HEK293T (cell line): ENCODE data around the gene RPL4.
A peak's percentile ranks its signal among the peaks of the same experiment; 100 is the strongest.
"Not testable (repeated sequence)": the region's sequence is repeated elsewhere in the genome, so short reads cannot be mapped to it uniquely, and the experiment has no call there.

Experiments
- CTCF ChIA-PET: fragments of 350-600 bp; formaldehyde crosslinking; extraction: SDS; loops from one replicate; lab custom pipeline; 2021; ENCODE audit warnings: antibody characterized with exemption, inconsistent platforms; lab: Yijun Ruan, JAX
- POLR2A ChIA-PET: fragments of 350-600 bp; formaldehyde crosslinking; extraction: SDS; loops from one replicate; lab custom pipeline; 2020; ENCODE audit warnings: antibody characterized with exemption, inconsistent platforms; lab: Yijun Ruan, JAX
- DNase-seq: peaks from one replicate; pipeline ENCODE4 v3.0.0; 2012; ENCODE audit warnings: mixed read lengths; ENCODE audit errors: extremely low spot score
- ARNT ChIP-seq: fragments of 450-650 bp; IDR thresholded peaks from 2 replicates; pipeline ENCODE4 v1.6.1; 2017; ENCODE audit warnings: mild to moderate bottlenecking
- BHLHE40 ChIP-seq: fragments of 450-650 bp; IDR thresholded peaks from 2 replicates; pipeline ENCODE4 v1.6.1; 2016; ENCODE audit warnings: mild to moderate bottlenecking, moderate library complexity, borderline replicate concordance
- CTBP1 ChIP-seq: fragments of 450-650 bp; IDR thresholded peaks from 2 replicates; pipeline ENCODE4 v1.6.1; 2016; ENCODE audit warnings: borderline replicate concordance
- ELF4 ChIP-seq: fragments of 450-650 bp; IDR thresholded peaks from 2 replicates; pipeline ENCODE4 v1.6.1; 2017; ENCODE audit warnings: antibody characterized with exemption
- FOXA1 ChIP-seq: fragments of 450-650 bp; IDR thresholded peaks from 2 replicates; pipeline ENCODE4 v1.6.1; 2016; ENCODE audit warnings: mild to moderate bottlenecking
- FOXK2 ChIP-seq: fragments of 450-650 bp; IDR thresholded peaks from 2 replicates; pipeline ENCODE4 v1.6.1; 2016; ENCODE audit warnings: mild to moderate bottlenecking
- FOXM1 ChIP-seq: fragments of 450-650 bp; IDR thresholded peaks from 2 replicates; pipeline ENCODE4 v1.6.1; 2017; ENCODE audit warnings: mild to moderate bottlenecking, borderline replicate concordance
- HDGF ChIP-seq: fragments of 450-650 bp; IDR thresholded peaks from 2 replicates; pipeline ENCODE4 v1.6.1; 2017; ENCODE audit warnings: antibody characterized with exemption, borderline replicate concordance
- L3MBTL2 ChIP-seq: fragments of 450-650 bp; conservative IDR thresholded peaks from 2 replicates; pipeline ENCODE4 v1.6.1; 2016; ENCODE audit warnings: mild to moderate bottlenecking
- LEF1 ChIP-seq: fragments of 450-650 bp; IDR thresholded peaks from 2 replicates; pipeline ENCODE4 v1.6.1; 2017; ENCODE audit warnings: mild to moderate bottlenecking, borderline replicate concordance
- NFRKB ChIP-seq: fragments of 450-650 bp; IDR thresholded peaks from 2 replicates; pipeline ENCODE4 v1.6.1; 2016; ENCODE audit warnings: mild to moderate bottlenecking, moderate library complexity
- SP1 ChIP-seq: fragments of 450-650 bp; IDR thresholded peaks from 2 replicates; pipeline ENCODE4 v1.6.1; 2017
- SUZ12 ChIP-seq: fragments of 450-650 bp; IDR thresholded peaks from 2 replicates; pipeline ENCODE4 v1.6.1; 2016; ENCODE audit warnings: mild to moderate bottlenecking
- TARDBP ChIP-seq: fragments of 450-650 bp; IDR thresholded peaks from 2 replicates; pipeline ENCODE4 v1.6.1; 2016
- ZNF384 ChIP-seq: fragments of 450-650 bp; IDR thresholded peaks from 2 replicates; pipeline ENCODE4 v1.6.1; 2016
- TF ChIP-seq, protein P1 (sequence below): fragments of 450-650 bp; IDR thresholded peaks from 2 replicates; pipeline ENCODE4 v1.6.1; 2016

RPL4 gene

DNA sequence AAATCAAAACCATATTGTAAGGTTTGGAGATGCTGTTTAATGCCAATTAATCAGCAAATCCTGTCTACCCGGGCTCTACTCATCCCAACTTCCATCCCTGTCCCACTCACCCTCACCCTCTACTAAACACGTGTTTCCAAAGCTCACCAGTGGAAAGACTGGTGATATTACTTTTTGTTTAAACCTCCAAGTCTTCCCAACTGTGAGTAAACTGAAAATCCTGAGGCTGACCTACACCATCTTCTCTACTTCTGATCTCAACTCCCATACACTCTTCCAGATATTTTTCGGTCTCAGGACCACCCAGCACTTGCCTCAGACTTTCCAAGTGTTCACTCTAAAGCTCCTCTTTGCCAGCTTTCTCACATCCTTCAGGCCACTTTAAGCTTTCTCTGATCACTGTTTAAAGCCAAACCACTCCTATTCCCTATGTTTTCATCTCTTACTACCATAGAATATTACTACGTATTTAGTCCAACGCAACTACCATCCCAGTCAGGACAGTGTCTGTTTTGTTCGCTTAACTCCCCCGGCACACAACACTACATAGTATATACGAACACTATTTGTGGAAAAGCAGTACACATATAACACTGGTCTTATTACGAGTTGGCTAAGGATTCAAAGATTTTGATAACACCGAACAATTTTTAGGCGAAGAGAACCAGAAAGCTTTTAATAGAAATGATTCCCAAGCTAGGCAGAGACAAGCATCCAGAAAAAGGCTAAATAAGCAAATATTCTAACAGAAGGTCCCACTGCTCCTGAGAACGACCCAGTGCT lies 684 bp downstream of the RPL4 start:
- ChIA-PET POLR2A (interaction anchor here (0.6 to 2.4 kb wide), 7 partner anchors 9 to 209 kb away, joined by 3 to 10 read pairs (median 4); no protein-coding TSS in a partner anchor), CTCF (no interaction called here)
- no peak for TF ChIP-seq SUZ12
- TF ChIP-seq BHLHE40 = no peak
- no peak for TF ChIP-seq TARDBP
- TF ChIP-seq, protein P1, sequence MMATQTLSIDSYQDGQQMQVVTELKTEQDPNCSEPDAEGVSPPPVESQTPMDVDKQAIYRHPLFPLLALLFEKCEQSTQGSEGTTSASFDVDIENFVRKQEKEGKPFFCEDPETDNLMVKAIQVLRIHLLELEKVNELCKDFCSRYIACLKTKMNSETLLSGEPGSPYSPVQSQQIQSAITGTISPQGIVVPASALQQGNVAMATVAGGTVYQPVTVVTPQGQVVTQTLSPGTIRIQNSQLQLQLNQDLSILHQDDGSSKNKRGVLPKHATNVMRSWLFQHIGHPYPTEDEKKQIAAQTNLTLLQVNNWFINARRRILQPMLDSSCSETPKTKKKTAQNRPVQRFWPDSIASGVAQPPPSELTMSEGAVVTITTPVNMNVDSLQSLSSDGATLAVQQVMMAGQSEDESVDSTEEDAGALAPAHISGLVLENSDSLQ = no peak
- no peak for TF ChIP-seq FOXA1
- TF ChIP-seq LEF1 = no peak
- no peak for TF ChIP-seq FOXK2
- TF ChIP-seq ELF4 = no peak
- DNase-seq = no peak

DNA sequence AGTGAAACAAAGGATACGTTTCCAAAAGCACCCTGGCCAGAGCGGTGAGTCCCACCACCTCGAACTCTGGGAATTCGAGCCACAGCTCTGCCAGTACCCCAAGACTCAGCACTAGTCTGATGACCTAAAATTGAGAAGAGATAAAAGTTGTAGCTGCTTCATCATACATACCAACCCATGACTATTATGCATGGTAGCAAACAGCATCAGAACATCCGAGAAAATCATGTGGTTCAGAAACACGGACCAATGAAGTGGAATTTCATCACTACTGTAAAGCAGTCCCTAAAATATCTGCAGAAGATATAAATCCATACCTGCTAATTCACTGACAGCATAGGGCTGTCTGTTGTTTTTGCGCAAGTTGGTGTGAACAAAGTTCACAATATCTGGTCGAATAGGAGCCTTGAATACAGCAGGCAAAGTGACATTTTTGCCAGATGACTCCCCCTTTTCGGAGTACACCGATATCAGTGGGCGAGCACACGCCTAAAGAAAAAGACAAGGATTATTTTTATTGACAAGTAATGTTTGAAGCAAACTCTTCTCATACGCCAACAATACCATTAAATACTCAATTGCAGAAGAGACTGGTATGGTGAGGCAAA lies 1.5 kb downstream of the RPL4 start:
- POLR2A ChIA-PET = interaction anchor here (1.0 to 1.1 kb wide), 2 partner anchors 8 to 182 kb away, joined by 3 to 4 read pairs; no protein-coding TSS in a partner anchor
- CTCF ChIA-PET, DNase-seq: not testable (repeated sequence)

DNA sequence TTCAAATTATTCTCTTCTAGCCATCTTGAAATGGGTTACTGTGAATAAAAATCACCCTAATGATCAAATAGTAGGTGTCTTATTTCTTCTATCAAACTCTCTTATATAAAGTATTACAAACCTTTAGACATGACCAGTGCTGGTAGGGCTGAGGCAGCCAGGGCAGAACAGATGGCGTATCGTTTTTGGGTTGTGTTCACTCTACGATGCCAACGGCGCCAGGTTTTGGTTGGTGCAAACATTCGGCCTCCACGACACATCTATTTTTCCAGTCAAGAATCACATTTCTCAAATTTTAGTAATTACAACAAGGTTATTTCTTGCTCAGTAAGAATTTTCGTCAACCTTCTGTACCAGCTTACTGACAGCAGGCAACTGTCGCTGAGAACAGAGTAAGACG lies 2.2 kb downstream of the RPL4 start:
- TF ChIP-seq CTBP1 = no peak
- POLR2A ChIA-PET = no interaction called here
- DNase-seq = no peak
- CTCF ChIA-PET = no interaction called here

DNA sequence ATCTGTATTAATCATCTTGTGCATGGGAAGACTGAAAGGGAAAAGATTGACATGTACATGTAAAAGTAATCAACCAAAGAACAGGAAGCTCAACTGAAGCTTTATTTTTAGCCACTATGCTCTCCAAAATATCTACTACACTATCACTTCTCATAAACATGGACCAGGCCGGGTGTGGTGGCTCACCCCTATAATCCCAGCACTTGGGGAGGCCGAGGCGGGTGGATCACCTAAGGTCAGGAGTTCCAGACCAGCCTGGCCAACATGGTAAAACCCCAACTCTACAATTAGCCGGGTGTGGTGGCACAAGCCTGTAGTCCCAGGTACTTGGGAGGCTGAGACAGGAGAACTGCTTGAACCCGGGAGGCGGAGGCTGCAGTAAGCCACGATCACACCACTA lies 4.3 kb downstream of the RPL4 start:
- POLR2A ChIA-PET = interaction anchor here (5.5 kb wide), 1 partner anchor 113 kb away, joined by 35 read pairs; the partner anchor contains the start of gene MAP2K1
- CTCF ChIA-PET = interaction anchor here (1.6 kb wide), 1 partner anchor 351 kb away, joined by 3 read pairs; no protein-coding TSS in a partner anchor
- DNase-seq = not testable (repeated sequence)

DNA sequence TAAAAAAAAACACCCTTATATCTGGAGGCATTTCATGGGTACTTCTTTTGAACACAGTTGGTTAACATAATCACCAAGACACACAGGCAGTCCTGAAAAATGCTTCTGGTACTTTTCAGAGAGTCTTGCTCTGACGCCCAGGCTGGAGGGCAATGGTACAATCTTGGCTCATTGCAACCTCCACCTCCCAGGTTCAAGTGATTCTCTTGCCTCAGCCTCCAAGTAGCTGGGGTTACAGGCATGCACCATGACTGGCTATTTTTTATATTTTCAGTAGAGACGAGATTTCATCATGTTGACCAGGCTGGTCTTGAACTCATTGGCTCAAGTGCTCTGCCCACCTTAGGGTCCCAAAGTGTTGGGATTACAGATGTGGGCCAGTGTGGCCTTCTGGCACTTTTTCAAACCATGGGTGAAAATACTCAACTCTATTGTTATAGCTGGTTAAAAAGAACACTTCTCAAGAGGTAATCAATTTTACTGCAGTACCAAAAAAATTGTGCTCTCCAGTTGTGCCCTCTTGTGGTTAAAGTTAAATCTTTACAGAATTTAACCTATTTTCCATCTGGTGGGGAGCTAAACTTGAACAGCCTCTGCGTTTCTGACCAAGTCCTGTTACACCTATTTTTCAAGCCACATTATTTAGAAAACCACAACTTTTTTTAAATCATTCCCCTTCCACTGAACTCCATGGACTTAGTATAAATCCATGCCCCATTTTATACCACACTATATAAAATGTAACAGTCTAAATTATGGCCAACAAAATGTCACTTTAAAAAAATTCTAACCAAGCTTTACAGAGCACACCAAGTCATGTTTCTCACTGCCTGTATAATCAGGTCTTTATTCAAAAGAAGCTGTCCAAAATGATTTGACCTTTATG lies 5.9 kb downstream of the RPL4 start:
- ChIA-PET CTCF (interaction anchor here (0.6 to 2.5 kb wide), 19 partner anchors 8 to 1105 kb away, joined by 3 to 12 read pairs (median 3); partner anchors contain the start of genes LCTL and MAP2K1), POLR2A (interaction anchor here (1.0 to 5.5 kb wide), 10 partner anchors 9 to 204 kb away, joined by 3 to 35 read pairs (median 4); partner anchors contain the start of genes MAP2K1 and TIPIN)
- no peak for DNase-seq
- TF ChIP-seq FOXK2 (no peak), ARNT (no peak), ELF4 (no peak), FOXM1 (no peak), ZNF384 (no peak), L3MBTL2 (no peak), SUZ12 (no peak), SP1 (no peak)
- TF ChIP-seq, protein P1 = no peak

DNA sequence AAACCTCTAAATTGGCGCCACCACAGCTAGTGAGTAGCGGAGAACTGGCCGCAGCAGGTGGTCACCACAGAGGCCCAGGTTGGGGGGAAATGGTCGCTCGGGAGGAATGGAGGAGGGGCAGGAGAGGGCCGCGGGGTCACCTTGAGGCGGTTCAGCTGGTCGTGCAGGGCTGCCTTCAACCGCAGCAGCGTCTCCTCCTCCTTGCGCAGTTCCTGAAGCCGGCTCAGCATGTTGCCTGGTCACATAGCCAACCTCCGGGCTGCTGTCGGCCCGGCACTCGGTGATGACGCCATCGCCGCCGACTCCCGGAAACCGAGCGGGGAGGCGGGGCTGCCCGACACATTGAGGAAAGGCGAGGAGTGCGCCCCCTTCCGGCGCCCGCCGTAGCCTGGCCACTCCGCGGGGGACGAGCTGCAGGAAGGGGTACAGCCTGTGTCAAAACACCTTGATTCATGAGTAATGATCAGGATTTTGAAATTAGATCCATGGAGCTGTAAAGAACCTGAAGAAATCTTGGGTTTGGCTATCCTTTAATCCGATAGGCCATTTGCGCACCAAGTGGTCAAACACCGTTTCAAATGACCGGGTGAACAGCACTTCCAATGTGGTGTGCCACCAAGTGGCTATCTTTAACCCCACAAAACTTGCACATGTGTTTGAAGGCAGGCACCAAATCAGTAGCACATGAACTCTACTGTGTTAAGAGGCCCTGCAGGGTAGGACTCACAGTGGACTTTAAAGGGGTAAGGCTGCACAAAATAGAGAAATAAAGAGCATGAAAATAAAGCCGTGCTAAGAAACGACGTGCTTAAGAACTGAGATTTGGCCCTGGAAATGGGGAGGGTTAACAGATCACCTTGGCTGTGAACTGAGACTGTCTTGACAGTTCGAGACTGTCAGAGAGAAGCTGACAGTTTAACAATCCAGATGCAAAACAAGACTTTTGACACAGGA lies 6.9 kb downstream of the RPL4 start, which contains the start of gene SNAPC5:
Gene SNAPC5 (minus strand): TSS at position 261 of the 954 bp plus-strand sequence. CDS start 31 bp downstream, at position 230.
- TF ChIP-seq NFRKB = peak; percentile 31; the same call in 1 of the 2 replicates
- 0 out of 2 replicates have a peak, but pooled peaks have one; percentile 60 for TF ChIP-seq HDGF
- TF ChIP-seq LEF1 = no peak
- no peak; the same call in 1 of the 2 replicates for TF ChIP-seq CTBP1
- TF ChIP-seq, protein P1 = peak; percentile 88
- TF ChIP-seq FOXK2 = no peak
- TF ChIP-seq ELF4 = peak; percentile 66
- TF ChIP-seq SP1 = no peak
- TF ChIP-seq TARDBP = no peak
- no peak; the same call in 1 of the 2 replicates for TF ChIP-seq FOXM1
- TF ChIP-seq L3MBTL2 = peak; percentile 29; the same call in 1 of the 2 replicates
- 0 out of 2 replicates have a peak, but pooled peaks have one; percentile 23 for TF ChIP-seq BHLHE40
- peak; percentile 35; the same call in 1 of the 2 replicates for TF ChIP-seq ARNT
- TF ChIP-seq ZNF384 = no peak
- CTCF ChIA-PET = interaction anchor here (0.6 to 2.5 kb wide), 17 partner anchors 8 to 1104 kb away, joined by 3 to 12 read pairs (median 3); partner anchors contain the start of gene LCTL
- peak; percentile 93 for DNase-seq
- POLR2A ChIA-PET = interaction anchor here (0.6 to 5.5 kb wide), 13 partner anchors 10 to 354 kb away, joined by 3 to 35 read pairs (median 4); partner anchors contain the start of genes MAP2K1 and TIPIN
